Esophagus muscularis mucosa (tissue), 4 donors: Measurements from ENCODE around the gene ADSS2. TPM values are rescaled to one million over a fixed set of nuclear protein-coding genes. Genes with fewer than 3 reads are reported as not detected.

Source experiments
- DNase-seq: peaks from one replicate; pipeline ENCODE4 v3.0.0-alpha.2; 2017; ENCODE audit errors: extremely low spot score
- H3K27ac ChIP-seq, 4 donors: fragments of 200-600 bp; sonication (generic); replicated peaks in 1 of 4; 1 replicate in 3 of 4; 2 replicates in 1 of 4; pipeline ENCODE4 v1.5.1; 2016 to 2019; ENCODE audit warnings: mild to moderate bottlenecking in 1 of 4
- H3K27me3 ChIP-seq, 4 donors: fragments of 200-600 bp; sonication (generic); one replicate each; pipeline versions ENCODE4 v1.5.1 to v1.6.0; 2016 to 2019
- H3K36me3 ChIP-seq, 4 donors: fragments of 200-600 bp; sonication (generic); one replicate each; pipeline ENCODE4 v1.5.1; 2016 to 2019
- H3K4me1 ChIP-seq, 4 donors: fragments of 200-600 bp; sonication (generic); one replicate each; pipeline ENCODE4 v1.5.1; 2016 to 2019
- H3K4me3 ChIP-seq, 4 donors: fragments of 200-600 bp; sonication (generic); 1 replicate in 2 of 4; 2 replicates in 2 of 4; pipeline ENCODE4 v1.5.1; 2016 to 2019; ENCODE audit warnings: mild to moderate bottlenecking in 4 of 4, moderate library complexity in 1 of 4
- H3K9me3 ChIP-seq, 4 donors: fragments of 200-600 bp; sonication (generic); 1 replicate in 3 of 4; 2 replicates in 1 of 4; pipeline ENCODE4 v1.5.1; 2016 to 2019
- EP300 ChIP-seq: sonication (generic); formaldehyde crosslinking; IDR thresholded peaks from one replicate; pipeline ENCODE4 v1.6.1; 2017; ENCODE audit warnings: antibody characterized with exemption
- POLR2A ChIP-seq: fragments of 450-650 bp; IDR thresholded peaks from one replicate; pipeline ENCODE4 v1.6.1; 2017; ENCODE audit warnings: antibody characterized with exemption, moderate library complexity, mild to moderate bottlenecking, low read depth
- POLR2AphosphoS5 ChIP-seq, 2 donors: sonication (generic); formaldehyde crosslinking; IDR thresholded peaks; one replicate each; pipeline ENCODE4 v1.6.1; 2017; ENCODE audit warnings: antibody characterized with exemption in 2 of 2
- whole genome bisulfite sequencing: methylation state at CpG from one replicate; pipeline ENCODE4 v1.1.5; 2018; 5-methylcytosine and 5-hydroxymethylcytosine counted together
- intact Hi-C: fragments of 100-400 bp; cut with DNase I; formaldehyde crosslinking; loops from one replicate; pipeline ENCODE4 v1.15.1; 2023
- total RNA-seq, 4 donors: library from RNA; depleted of rRNA; stranded (reverse); fragments of >200 nt; gene quantifications; one replicate each; pipeline versions ENCODE4 v1.1.0 to v1.2.1, GENCODE V29; 2016
- TF ChIP-seq, protein P1 (sequence below), 3 experiments: fragments of 200-600 bp in 2 of 3; fragments of 450-650 bp in 1 of 3; sonication (generic) in 2 of 3; IDR thresholded peaks; one replicate each; pipeline ENCODE4 v1.5.1; 2017 to 2019; ENCODE audit warnings: antibody characterized with exemption in 3 of 3, mild to moderate bottlenecking in 2 of 3, moderate library complexity in 1 of 3

ADSS2 gene
- total RNA-seq, 4 donors from 2014 or later, result 40.9 to 49.4 (median 46.7) TPM

DNA sequence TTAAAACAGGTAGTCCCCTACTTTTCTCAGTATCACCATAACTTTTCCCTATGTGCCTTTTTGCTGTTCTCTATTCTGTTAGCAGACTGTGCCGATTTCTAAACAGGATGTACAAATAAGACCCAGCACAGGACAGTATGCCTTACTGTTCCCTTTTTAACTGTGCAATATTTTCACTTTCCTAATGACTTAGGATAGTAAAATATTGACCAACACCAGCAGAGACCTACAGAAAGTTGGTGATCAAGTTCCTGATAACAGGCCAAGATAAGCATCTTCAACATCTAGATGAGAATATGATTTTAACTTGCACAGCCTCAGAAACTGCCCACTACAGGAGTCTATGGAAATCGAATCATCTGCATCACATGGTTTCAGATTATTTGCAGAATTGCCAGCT, 42.0 kb downstream of the ADSS2 start:
- WGBS, result 76% methylated on average over 2 of the region's 2 CpGs
- H3K27me3 ChIP-seq, result no peaks in the 10 kb centered on the region
- no peak overlapping the region for H3K4me3 ChIP-seq
- DNase-seq, result no peak
- H3K27ac ChIP-seq, result peak overlapping the region in 2 of 4 donors; percentile 14 to 34
- H3K36me3 ChIP-seq, result peaks cover 20 to 81% (median 50%) of the 10 kb centered on the region in 4 donors
- no peaks in the 10 kb centered on the region for H3K9me3 ChIP-seq
- intact Hi-C loops, result no loop called here
- peaks cover 0 to 33% (median 20%) of the 10 kb centered on the region in 4 donors for H3K4me1 ChIP-seq
- TF ChIP-seq, protein P1, sequence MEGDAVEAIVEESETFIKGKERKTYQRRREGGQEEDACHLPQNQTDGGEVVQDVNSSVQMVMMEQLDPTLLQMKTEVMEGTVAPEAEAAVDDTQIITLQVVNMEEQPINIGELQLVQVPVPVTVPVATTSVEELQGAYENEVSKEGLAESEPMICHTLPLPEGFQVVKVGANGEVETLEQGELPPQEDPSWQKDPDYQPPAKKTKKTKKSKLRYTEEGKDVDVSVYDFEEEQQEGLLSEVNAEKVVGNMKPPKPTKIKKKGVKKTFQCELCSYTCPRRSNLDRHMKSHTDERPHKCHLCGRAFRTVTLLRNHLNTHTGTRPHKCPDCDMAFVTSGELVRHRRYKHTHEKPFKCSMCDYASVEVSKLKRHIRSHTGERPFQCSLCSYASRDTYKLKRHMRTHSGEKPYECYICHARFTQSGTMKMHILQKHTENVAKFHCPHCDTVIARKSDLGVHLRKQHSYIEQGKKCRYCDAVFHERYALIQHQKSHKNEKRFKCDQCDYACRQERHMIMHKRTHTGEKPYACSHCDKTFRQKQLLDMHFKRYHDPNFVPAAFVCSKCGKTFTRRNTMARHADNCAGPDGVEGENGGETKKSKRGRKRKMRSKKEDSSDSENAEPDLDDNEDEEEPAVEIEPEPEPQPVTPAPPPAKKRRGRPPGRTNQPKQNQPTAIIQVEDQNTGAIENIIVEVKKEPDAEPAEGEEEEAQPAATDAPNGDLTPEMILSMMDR (IDR thresholded peaks at IDR 0.05), result no peak
- TF ChIP-seq POLR2AphosphoS5 (IDR thresholded peaks at IDR 0.05) (no peak), EP300 (no peak), POLR2A (no peak)

DNA sequence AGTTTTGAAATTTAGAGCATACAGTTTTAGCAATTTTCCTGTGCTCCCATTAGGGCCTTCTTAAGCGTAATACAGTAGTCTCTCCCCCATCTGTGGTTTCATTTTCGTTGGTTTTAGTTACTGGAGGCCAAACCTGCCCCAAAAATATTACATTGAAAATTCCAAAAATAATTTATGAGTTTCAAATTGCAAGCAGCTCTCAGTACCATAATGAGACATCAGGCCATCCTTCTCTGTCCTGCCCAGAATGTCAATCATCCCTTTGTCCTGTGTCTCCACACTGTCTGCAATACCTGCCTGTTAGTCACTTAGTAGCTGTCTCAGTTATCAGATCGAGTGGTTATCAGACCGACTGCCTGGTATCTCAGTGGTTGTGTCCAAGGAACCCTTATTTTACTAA, 45.4 kb downstream of the ADSS2 start:
- H3K27me3 ChIP-seq, result no peaks in the 10 kb centered on the region

DNA sequence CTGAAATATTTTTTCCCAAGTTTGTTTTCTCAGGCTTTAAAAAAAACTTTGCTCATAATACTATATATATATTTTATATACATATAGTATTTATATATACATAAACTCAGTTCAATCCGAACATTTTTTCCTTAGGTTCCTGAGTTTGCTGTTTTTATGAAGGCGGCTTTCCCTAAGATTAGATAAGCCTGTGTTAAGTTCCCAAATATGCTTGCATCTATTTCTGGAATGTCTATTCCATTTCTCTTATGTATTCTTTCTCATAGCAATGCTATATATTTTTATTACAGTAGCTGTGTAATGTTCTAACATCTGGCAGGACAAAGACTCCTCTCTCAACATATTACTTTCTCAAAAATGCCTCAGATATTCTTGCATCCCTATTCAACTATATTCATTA, 45.9 kb downstream of the ADSS2 start:
- TF ChIP-seq EP300 (no peak), POLR2AphosphoS5 (IDR thresholded peaks at IDR 0.05) (no peak), POLR2A (no peak)
- TF ChIP-seq, protein P1 (IDR thresholded peaks at IDR 0.05), result no peak
- Histone ChIP-seq H3K27ac (no peak overlapping the region), H3K27me3 (no peaks in the 10 kb centered on the region), H3K4me3 (no peak overlapping the region), H3K4me1 (peaks cover 0 to 33% (median 20%) of the 10 kb centered on the region in 4 donors), H3K36me3 (peaks cover 5 to 71% (median 39%) of the 10 kb centered on the region in 4 donors), H3K9me3 (peaks cover 0 to 11% (median 6%) of the 10 kb centered on the region in 4 donors)
- intact Hi-C loops, result no loop called here
- 94% methylated on average over 2 of the region's 2 CpGs for WGBS
- no peak for DNase-seq

More for the DNA sequence above, 45.4 kb downstream of the ADSS2 start:
- H3K4me1 ChIP-seq, result peaks cover 0 to 33% (median 20%) of the 10 kb centered on the region in 4 donors
- intact Hi-C loops, result no loop called here
- no peak for TF ChIP-seq EP300
- no peak for TF ChIP-seq POLR2AphosphoS5 (IDR thresholded peaks at IDR 0.05)
- TF ChIP-seq, protein P1 (IDR thresholded peaks at IDR 0.05), result no peak
- TF ChIP-seq POLR2A, result no peak
- WGBS, result 85% methylated on average over 4 of the region's 4 CpGs
- no peak overlapping the region for H3K4me3 ChIP-seq
- H3K27ac ChIP-seq, result no peak overlapping the region
- peaks cover 0 to 6% (median 1%) of the 10 kb centered on the region in 4 donors for H3K9me3 ChIP-seq
- DNase-seq, result no peak
- peaks cover 9 to 75% (median 41%) of the 10 kb centered on the region in 4 donors for H3K36me3 ChIP-seq

DNA sequence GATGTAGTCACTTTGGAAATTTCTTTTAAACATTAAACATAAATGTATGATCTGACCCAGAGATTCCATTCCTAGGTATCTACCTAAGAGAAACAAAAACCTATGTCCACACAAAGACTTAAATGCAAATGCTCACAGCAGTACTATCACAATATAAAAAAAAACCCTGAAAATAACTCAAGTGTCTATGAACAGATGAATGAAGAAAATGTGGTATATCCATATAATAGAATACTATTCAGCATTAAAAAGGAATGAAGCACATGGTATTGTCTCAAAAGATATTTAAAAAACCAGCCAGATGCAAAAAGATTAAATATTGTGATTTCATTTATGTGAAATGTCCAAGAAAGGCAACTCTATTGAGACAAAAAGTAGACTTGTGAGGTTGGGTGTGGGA, 48.3 kb downstream of the ADSS2 start:
- TF ChIP-seq, protein P1 (IDR thresholded peaks at IDR 0.05), result no peak
- TF ChIP-seq POLR2A (no peak), POLR2AphosphoS5 (IDR thresholded peaks at IDR 0.05) (no peak), EP300 (no peak)
- H3K9me3 ChIP-seq, result peaks cover 0 to 19% (median 10%) of the 10 kb centered on the region in 4 donors
- peaks cover 0 to 13% (median 6%) of the 10 kb centered on the region in 4 donors for H3K4me1 ChIP-seq
- H3K36me3 ChIP-seq, result peaks cover 3 to 53% (median 30%) of the 10 kb centered on the region in 4 donors
- H3K4me3 ChIP-seq, result no peak overlapping the region
- H3K27ac ChIP-seq, result no peak overlapping the region
- intact Hi-C loops, result no loop called here
- DNase-seq, result no peak
- H3K27me3 ChIP-seq, result no peaks in the 10 kb centered on the region

DNA sequence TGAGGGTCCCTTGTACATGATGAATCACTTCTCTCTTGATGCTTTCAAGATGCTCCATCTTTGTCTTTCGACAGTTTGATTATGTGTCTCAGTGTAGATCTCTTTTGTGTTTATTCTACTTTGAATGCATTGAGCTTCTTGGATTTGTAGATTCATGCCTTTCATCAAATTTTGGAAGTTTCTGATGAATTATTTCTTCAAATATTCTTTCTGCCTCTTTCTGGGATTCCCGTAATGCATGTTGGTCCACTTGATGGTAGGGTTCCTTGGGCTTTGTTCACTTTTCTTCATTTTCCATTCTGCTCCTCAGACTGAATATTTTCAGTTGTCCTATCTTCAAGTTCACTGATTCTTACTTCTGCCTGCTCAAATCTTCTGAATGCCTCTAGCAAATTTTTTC, 50.7 kb downstream of the ADSS2 start:
- H3K4me1 ChIP-seq, result no peaks in the 10 kb centered on the region
- H3K27me3 ChIP-seq, result no peaks in the 10 kb centered on the region
- intact Hi-C loops, result no loop called here
- peaks cover 3 to 36% (median 19%) of the 10 kb centered on the region in 4 donors for H3K36me3 ChIP-seq
- no peak overlapping the region for H3K4me3 ChIP-seq
- no peak overlapping the region for H3K27ac ChIP-seq
- WGBS, result 96% methylated on average over 2 of the region's 2 CpGs
- no peak for DNase-seq
- H3K9me3 ChIP-seq, result peaks cover 0 to 19% (median 10%) of the 10 kb centered on the region in 4 donors
- TF ChIP-seq EP300 (no peak), POLR2A (no peak), POLR2AphosphoS5 (IDR thresholded peaks at IDR 0.05) (no peak)
- TF ChIP-seq, protein P1 (IDR thresholded peaks at IDR 0.05), result no peak
